Urothelium cell line (cell line): ENCODE measurements around the gene AGMO.
A peak's percentile ranks its signal among the peaks of the same experiment; 100 is the strongest.

Experiments
- DNase-seq: peaks from one replicate; pipeline ENCODE4 v3.0.0; 2011; ENCODE audit warnings: low spot score, mixed read lengths
- FAIRE-seq: peaks from 2 replicates; lab custom pipeline; 2011; peaks lifted over from hg19 to GRCh38; lab: Jason Lieb, UNC

The AGMO gene

GRCh38 chr7:15462721-15463389, 99.0 kb downstream of the AGMO start:
- FAIRE-seq (no peak), DNase-seq (no peak)

- peak; percentile 17 for DNase-seq
- no peak for FAIRE-seq
These were observed 100.2 kb downstream of the AGMO start for GRCh38 chr7:15461576-15461975.

GRCh38 chr7:15459018-15459615, 102.7 kb downstream of the AGMO start:
- FAIRE-seq (no peak), DNase-seq (no peak)

- FAIRE-seq (no peak), DNase-seq (no peak)
These were observed 103.5 kb downstream of the AGMO start for GRCh38 chr7:15457990-15458955.

GRCh38 chr7:15452670-15453069, 109.1 kb downstream of the AGMO start:
- no peak for DNase-seq
- no peak for FAIRE-seq

GRCh38 chr7:15446722-15447121, 115.1 kb downstream of the AGMO start:
- DNase-seq (no peak), FAIRE-seq (no peak)

GRCh38 chr7:15446280-15446679, 115.5 kb downstream of the AGMO start:
- DNase-seq = no peak
- no peak for FAIRE-seq

GRCh38 chr7:15441915-15442314, 119.9 kb downstream of the AGMO start:
- FAIRE-seq (no peak), DNase-seq (no peak)

GRCh38 chr7:15440482-15440881, 121.3 kb downstream of the AGMO start:
- no peak for FAIRE-seq
- no peak for DNase-seq

- DNase-seq = no peak
These were observed 122.0 kb downstream of the AGMO start for GRCh38 chr7:15439853-15440252.

GRCh38 chr7:15433151-15433550, 128.7 kb downstream of the AGMO start:
- DNase-seq = no peak
- no peak for FAIRE-seq

More at GRCh38 chr7:15439853-15440252, 122.0 kb downstream of the AGMO start:
- no peak for FAIRE-seq

- DNase-seq = no peak
- FAIRE-seq = no peak
These were observed 130.9 kb downstream of the AGMO start for GRCh38 chr7:15430911-15431310.

GRCh38 chr7:15430191-15430590, 131.6 kb downstream of the AGMO start:
- DNase-seq (no peak), FAIRE-seq (no peak)

- FAIRE-seq (no peak), DNase-seq (no peak)
These were observed 137.3 kb downstream of the AGMO start for GRCh38 chr7:15424468-15424867.

GRCh38 chr7:15419596-15419995, 142.2 kb downstream of the AGMO start:
- DNase-seq (no peak), FAIRE-seq (no peak)

GRCh38 chr7:15418264-15418663, 143.6 kb downstream of the AGMO start:
- no peak for DNase-seq
- FAIRE-seq = no peak

- DNase-seq (no peak), FAIRE-seq (no peak)
These were observed 144.3 kb downstream of the AGMO start for GRCh38 chr7:15417341-15417988.

- DNase-seq (no peak), FAIRE-seq (no peak)
These were observed 150.8 kb downstream of the AGMO start for GRCh38 chr7:15411019-15411418.

- FAIRE-seq = no peak
- no peak for DNase-seq
These were observed 153.9 kb downstream of the AGMO start for GRCh38 chr7:15407910-15408309.

GRCh38 chr7:15403751-15404150, 158.1 kb downstream of the AGMO start:
- FAIRE-seq = no peak

GRCh38 chr7:15403315-15403714, 158.5 kb downstream of the AGMO start:
- DNase-seq (no peak), FAIRE-seq (no peak)

More at GRCh38 chr7:15403751-15404150, 158.1 kb downstream of the AGMO start:
- DNase-seq = no peak
